H9 (cell line): ENCODE measurements around the gene FEV. TPM values are rescaled to one million over a fixed set of nuclear protein-coding genes. Genes with fewer than 3 reads are reported as not detected.

Experiments used
- DNase-seq: peaks from one replicate; pipeline ENCODE4 v3.0.0-alpha.2; 2017
- H2AFZ ChIP-seq: one replicate; pipeline ENCODE4 v1.6.1; 2013; ENCODE audit warnings: mild to moderate bottlenecking, low read length, control low read depth, moderate library complexity
- H2AK5ac ChIP-seq: 2 replicates; pipeline ENCODE4 v1.6.1; 2013; ENCODE audit warnings: low read length, control low read depth, mixed read lengths; ENCODE audit not compliant: insufficient read length
- H2BK120ac ChIP-seq: one replicate; pipeline ENCODE4 v1.6.1; 2013; ENCODE audit warnings: low read depth, mild to moderate bottlenecking, low read length, control low read depth, inconsistent platforms; ENCODE audit not compliant: poor library complexity, severe bottlenecking
- H2BK12ac ChIP-seq: 2 replicates; pipeline ENCODE4 v1.6.1; 2013; ENCODE audit warnings: low read length, control low read depth, mixed read lengths, low read depth; ENCODE audit not compliant: insufficient read length
- H2BK15ac ChIP-seq: 2 replicates; pipeline ENCODE4 v1.6.1; 2013; ENCODE audit warnings: low read depth, low read length, control low read depth
- H2BK20ac ChIP-seq: one replicate; pipeline ENCODE4 v1.6.1; 2013; ENCODE audit warnings: low read depth, mild to moderate bottlenecking, low read length, control low read depth, inconsistent platforms; ENCODE audit not compliant: poor library complexity, severe bottlenecking
- H2BK5ac ChIP-seq: 2 replicates; pipeline ENCODE4 v1.6.1; 2013; ENCODE audit warnings: low read length, control low read depth, mixed read lengths; ENCODE audit not compliant: insufficient read length
- H3K14ac ChIP-seq: 2 replicates; pipeline ENCODE4 v1.6.1; 2013; ENCODE audit warnings: low read length, control low read depth; ENCODE audit not compliant: insufficient read depth
- H3K18ac ChIP-seq: 2 replicates; pipeline ENCODE4 v1.6.1; 2013; ENCODE audit warnings: low read depth, mild to moderate bottlenecking, mixed read lengths, low read length, control low read depth; ENCODE audit not compliant: insufficient read length
- H3K23ac ChIP-seq: 2 replicates; pipeline ENCODE4 v1.6.1; 2013; ENCODE audit warnings: low read length, control low read depth, mixed read lengths, low read depth; ENCODE audit not compliant: insufficient read length
- H3K23me2 ChIP-seq: 2 replicates; pipeline ENCODE4 v1.6.1; 2013; ENCODE audit warnings: low read depth, mild to moderate bottlenecking, mixed read lengths, low read length, control low read depth; ENCODE audit not compliant: insufficient read length, poor library complexity, severe bottlenecking
- H3K27ac ChIP-seq: 2 replicates; pipeline ENCODE4 v1.5.1; 2013; ENCODE audit warnings: low read length, control low read depth, mixed read lengths, low read depth; ENCODE audit not compliant: insufficient read length
- H3K27me3 ChIP-seq: 2 replicates; pipeline ENCODE4 v1.6.1; 2013; ENCODE audit warnings: low read length, control low read depth, inconsistent platforms; ENCODE audit not compliant: insufficient read depth
- H3K4ac ChIP-seq: 2 replicates; pipeline ENCODE4 v1.6.1; 2013; ENCODE audit warnings: low read depth, mild to moderate bottlenecking, control low read depth, inconsistent platforms, low read length, moderate library complexity
- H3K4me1 ChIP-seq: 2 replicates; pipeline ENCODE4 v1.6.1; 2013; ENCODE audit warnings: low read length, control low read depth, inconsistent platforms; ENCODE audit not compliant: insufficient read depth
- H3K4me2 ChIP-seq: 2 replicates; pipeline ENCODE4 v1.6.1; 2013; ENCODE audit warnings: low read length, control low read depth, mixed read lengths; ENCODE audit not compliant: insufficient read length, insufficient read depth
- H3K56ac ChIP-seq: 2 replicates; pipeline ENCODE4 v1.6.1; 2013; ENCODE audit warnings: low read depth, mild to moderate bottlenecking, mixed read lengths, low read length, control low read depth; ENCODE audit not compliant: insufficient read length
- H3K79me1 ChIP-seq: 2 replicates; pipeline ENCODE4 v1.6.1; 2013; ENCODE audit warnings: low read depth, mild to moderate bottlenecking, moderate library complexity, low read length, control low read depth, inconsistent platforms; ENCODE audit not compliant: insufficient read depth, poor library complexity, severe bottlenecking
- H3K79me2 ChIP-seq: 2 replicates; pipeline ENCODE4 v1.6.1; 2013; ENCODE audit warnings: low read length, control low read depth, inconsistent platforms; ENCODE audit not compliant: insufficient read depth
- H3K9ac ChIP-seq: 2 replicates; pipeline ENCODE4 v1.6.1; 2013; ENCODE audit warnings: low read length, control low read depth, mixed read lengths; ENCODE audit not compliant: insufficient read length; ENCODE audit errors: extremely low read depth
- H3K9me3 ChIP-seq: one replicate; pipeline ENCODE4 v1.6.1; 2013; ENCODE audit warnings: low read depth, low read length, inconsistent platforms; ENCODE audit not compliant: control insufficient read depth
- H3T11ph ChIP-seq: one replicate; pipeline ENCODE4 v1.6.1; 2013; ENCODE audit warnings: mild to moderate bottlenecking, low read length, control low read depth, inconsistent platforms
- H4K20me1 ChIP-seq: one replicate; pipeline ENCODE4 v1.6.1; 2013; ENCODE audit not compliant: control insufficient read depth, insufficient read length, insufficient read depth
- H4K5ac ChIP-seq: 2 replicates; pipeline ENCODE4 v1.6.1; 2013; ENCODE audit warnings: low read depth, mild to moderate bottlenecking, mixed read lengths, low read length, control low read depth; ENCODE audit not compliant: insufficient read length
- H4K8ac ChIP-seq: replicated peaks from 2 replicates; pipeline ENCODE4 v1.6.1; 2013; ENCODE audit warnings: low read length, control low read depth, mixed read lengths, low read depth; ENCODE audit not compliant: insufficient read length
- H4K91ac ChIP-seq: 2 replicates; pipeline ENCODE4 v1.6.1; 2013; ENCODE audit warnings: low read depth, mild to moderate bottlenecking, moderate library complexity, mixed read lengths, low read length, control low read depth; ENCODE audit not compliant: insufficient read length
- H3K27ac Mint-ChIP-seq, 3 experiments: 2 replicates in 2 of 3; 3 replicates in 1 of 3; pipeline ENCODE4 v1.8.0; 2020 to 2021; ENCODE audit warnings: mixed read lengths in 3 of 3, mild to moderate bottlenecking in 1 of 3, moderate library complexity in 1 of 3
- H3K27me3 Mint-ChIP-seq: 2 replicates; pipeline ENCODE4 v1.8.0; 2021; ENCODE audit warnings: low read depth, mild to moderate bottlenecking, moderate library complexity, mixed read lengths
- H3K36me3 Mint-ChIP-seq, 3 experiments: 2 replicates in 2 of 3; 3 replicates in 1 of 3; pipeline ENCODE4 v1.8.0; 2020 to 2021; ENCODE audit warnings: low read depth in 3 of 3, mixed read lengths in 3 of 3; ENCODE audit not compliant: insufficient read depth in 1 of 3
- H3K4me1 Mint-ChIP-seq, 2 experiments: 2 replicates each; pipeline ENCODE4 v1.8.0; 2020; ENCODE audit warnings: mixed read lengths in 2 of 2
- H3K4me3 Mint-ChIP-seq, 2 experiments: 2 replicates in 1 of 2; 3 replicates in 1 of 2; pipeline ENCODE4 v1.8.0; 2020 to 2021; ENCODE audit warnings: mild to moderate bottlenecking in 2 of 2, mixed read lengths in 2 of 2, moderate library complexity in 1 of 2
- H3K9me3 Mint-ChIP-seq, 2 experiments: 2 replicates in 1 of 2; 3 replicates in 1 of 2; pipeline ENCODE4 v1.8.0; 2020; ENCODE audit warnings: mild to moderate bottlenecking in 2 of 2, mixed read lengths in 2 of 2, moderate library complexity in 1 of 2
- CTCF ChIP-seq: fragments of 200-600 bp; sonication (generic); conservative IDR thresholded peaks from 3 replicates; pipeline ENCODE4 v1.8.0; 2021; ENCODE audit warnings: antibody characterized with exemption, mild to moderate bottlenecking
- whole genome bisulfite sequencing: extraction: QIAGEN DNeasy Blood & Tissue Kit; methylation state at CpG from one replicate; pipeline ENCODE4 v1.1.7; 2013; ENCODE audit warnings: missing lambda C conversion rate, low lambda C conversion rate, mixed read lengths; ENCODE audit not compliant: insufficient read length; ENCODE audit errors: extremely low coverage; 5-methylcytosine and 5-hydroxymethylcytosine counted together
- total RNA-seq: library from RNA; stranded (reverse); gene quantifications from 2 replicates; pipeline ENCODE4 v1.2.1, GENCODE V29; 2021

The FEV gene
- total RNA-seq, 1 experiment from 2014 or later, result not detected

- H2BK20ac ChIP-seq, result no peak overlapping the region
- no peak overlapping the region for H3K9ac ChIP-seq
- no peaks in the 10 kb centered on the region for H3K79me1 ChIP-seq
- H3K27me3 ChIP-seq, result no peaks in the 10 kb centered on the region; the same call in 1 of the 2 replicates
- Mint-ChIP-seq H3K27ac (peak overlapping the region in 1 of 3 experiments; percentile 91; a peak in 1 of 7 replicates), H3K4me3 (no peak overlapping the region), H3K36me3 (no peaks in the 10 kb centered on the region), H3K27me3 (peaks cover 17% of the 10 kb centered on the region), H3K4me1 (peaks cover 6 to 7% of the 10 kb centered on the region in 2 experiments), H3K9me3 (no peaks in the 10 kb centered on the region)
- no peak overlapping the region for H3T11ph ChIP-seq
- no peak overlapping the region for H2BK15ac ChIP-seq
- no peak overlapping the region for H3K27ac ChIP-seq
- no peaks in the 10 kb centered on the region for H4K20me1 ChIP-seq
- H3K18ac ChIP-seq, result no peak overlapping the region
- H2AFZ ChIP-seq, result no peak overlapping the region
- no peak overlapping the region for H3K4ac ChIP-seq
- H2BK120ac ChIP-seq, result no peak overlapping the region
- no peak overlapping the region for H3K23ac ChIP-seq
- H4K91ac ChIP-seq, result no peak overlapping the region
- H3K4me2 ChIP-seq, result no peak overlapping the region
- H2BK12ac ChIP-seq, result no peak overlapping the region
- no peaks in the 10 kb centered on the region for H3K23me2 ChIP-seq
- no peaks in the 10 kb centered on the region for H3K4me1 ChIP-seq
- H4K8ac ChIP-seq, result no peak overlapping the region
- no peak for TF ChIP-seq CTCF
- no peak overlapping the region for H2AK5ac ChIP-seq
- no peak overlapping the region for H4K5ac ChIP-seq
- H3K9me3 ChIP-seq, result no peaks in the 10 kb centered on the region
- WGBS, result no CpG with 5 or more reads among the region's 5 CpGs
- H3K56ac ChIP-seq, result no peak overlapping the region
- H3K79me2 ChIP-seq, result no peaks in the 10 kb centered on the region
- no peak overlapping the region for H2BK5ac ChIP-seq
- H3K14ac ChIP-seq, result no peak overlapping the region
- no peak for DNase-seq
Measured at GRCh38 chr2:219022616-219023015, 37.6 kb upstream of the FEV start.
